Activated CD8-positive, alpha-beta memory T cell treated with anti-CD3 and anti-CD28 coated beads, Interleukin-2, amount 10 ng/mL, durations not matched to agents 7 days and 5 days (primary cell): ENCODE measurements around the gene LRP4. TPM values are rescaled to one million over a fixed set of nuclear protein-coding genes. Genes with fewer than 3 reads are reported as not detected.
A peak's percentile ranks its signal among the peaks of the same experiment; 100 is the strongest.
"Not testable (repeated sequence)": the region's sequence is repeated elsewhere in the genome, so short reads cannot be mapped to it uniquely, and the experiment has no call there.

ENCODE experiments used
- ATAC-seq: fragments of 150-1000 bp; cut with Tn5 transposase; one replicate; pipeline ENCODE4 v1.10.0; 2021; ENCODE audit warnings: moderate library complexity
- CTCF ChIA-PET: fragments of 350-600 bp; sonication (Branson Sonifier 250); formaldehyde crosslinking; loops from one replicate; lab custom pipeline; 2021; ENCODE audit warnings: antibody characterized with exemption; lab: Charles Lee
- DNase-seq: peaks from one replicate; pipeline ENCODE4 v3.0.0-alpha.2; 2020
- H3K27ac Mint-ChIP-seq: one replicate; pipeline ENCODE4 v1.8.0; 2021; ENCODE audit warnings: mild to moderate bottlenecking, mixed read lengths
- H3K27me3 Mint-ChIP-seq: one replicate; pipeline ENCODE4 v1.8.0; 2021; ENCODE audit warnings: mixed read lengths
- H3K36me3 Mint-ChIP-seq: one replicate; pipeline ENCODE4 v1.8.0; 2021; ENCODE audit warnings: mild to moderate bottlenecking, mixed read lengths
- H3K4me1 Mint-ChIP-seq: one replicate; pipeline ENCODE4 v1.8.0; 2021; ENCODE audit warnings: mixed read lengths
- H3K4me3 Mint-ChIP-seq: one replicate; pipeline ENCODE4 v1.8.0; 2021; ENCODE audit warnings: mild to moderate bottlenecking, moderate library complexity, mixed read lengths
- H3K9me3 Mint-ChIP-seq: one replicate; pipeline ENCODE4 v1.8.0; 2022; ENCODE audit warnings: low read depth, mixed read lengths
- total RNA-seq, 2 experiments: library from RNA; stranded (reverse); gene quantifications; one replicate each; pipeline ENCODE4 v1.2.3, GENCODE V29; 2021

LRP4 gene
- total RNA-seq, 2 experiments from 2014 or later = 0.12 to 0.16 TPM

DNA sequence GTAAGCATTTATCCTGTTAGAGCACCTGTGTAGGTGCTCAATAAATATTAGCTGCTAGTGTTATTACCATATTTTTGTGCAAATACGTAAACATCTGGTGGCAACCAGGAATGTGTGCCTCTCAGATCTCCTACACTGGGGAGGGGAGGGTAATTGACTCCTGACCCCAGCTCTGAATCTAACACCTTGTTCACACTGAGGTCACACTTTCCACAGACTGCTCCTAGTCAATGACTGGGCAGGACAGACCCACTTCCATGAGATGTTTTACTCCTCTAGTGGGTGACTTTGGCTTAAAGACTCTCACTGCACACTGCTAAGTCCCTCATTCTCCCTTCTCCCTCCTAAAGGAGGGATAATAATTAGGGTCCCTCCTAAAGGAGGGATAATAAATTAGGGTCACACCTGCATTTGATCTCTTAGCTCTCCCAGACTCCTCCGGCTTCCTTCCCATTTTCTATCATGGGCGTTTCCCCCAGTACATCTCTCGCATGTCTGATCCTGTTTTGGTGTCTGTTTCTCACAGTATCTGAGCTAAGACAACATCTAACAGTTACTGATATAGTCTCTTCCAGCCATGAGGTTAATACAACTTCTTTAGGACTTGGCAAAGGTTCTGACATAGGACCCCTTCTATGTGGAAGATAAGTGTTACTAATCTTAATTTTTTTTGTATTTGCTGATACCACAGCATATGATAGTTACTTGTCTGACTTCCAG is 26.2 kb upstream of the LRP4 start:
- DNase-seq (no peak), ATAC-seq (no peak)
- Mint-ChIP-seq H3K9me3 (no peaks in the 10 kb centered on the region), H3K27ac (no peak overlapping the region), H3K27me3 (no peaks in the 10 kb centered on the region), H3K4me1 (no peaks in the 10 kb centered on the region), H3K4me3 (no peak overlapping the region), H3K36me3 (peaks cover 2% of the 10 kb centered on the region)
- CTCF ChIA-PET = no interaction called here

DNA sequence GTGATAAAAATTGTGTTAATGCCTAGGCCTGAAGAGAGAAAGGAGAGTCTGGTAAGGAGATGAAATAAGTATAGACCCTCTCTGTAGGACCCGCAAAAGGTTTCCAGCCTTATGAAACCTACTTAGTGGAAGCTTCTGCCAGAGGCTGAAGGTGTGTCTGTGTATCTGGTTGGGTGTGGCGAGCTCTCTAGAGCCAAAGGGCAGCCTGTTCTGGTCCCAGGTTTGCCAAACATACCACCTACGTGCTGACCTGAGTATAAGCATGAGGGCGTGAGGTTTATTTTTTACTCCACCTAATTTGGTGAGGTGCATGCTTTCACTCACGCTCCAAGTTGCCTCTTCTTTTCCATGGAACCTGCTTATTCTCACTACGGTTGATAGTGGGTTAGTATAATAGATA is 23.8 kb upstream of the LRP4 start:
- no peak overlapping the region for H3K4me3 Mint-ChIP-seq
- CTCF ChIA-PET = interaction anchor here (0.9 kb wide), 1 partner anchor 25 kb away, joined by 3 read pairs; no protein-coding TSS in a partner anchor
- no peak for DNase-seq
- peaks cover 2% of the 10 kb centered on the region for H3K4me1 Mint-ChIP-seq
- no peak for ATAC-seq
- no peak overlapping the region for H3K27ac Mint-ChIP-seq
- H3K9me3 Mint-ChIP-seq = no peaks in the 10 kb centered on the region
- peaks cover 2% of the 10 kb centered on the region for H3K36me3 Mint-ChIP-seq
- H3K27me3 Mint-ChIP-seq = no peaks in the 10 kb centered on the region

DNA sequence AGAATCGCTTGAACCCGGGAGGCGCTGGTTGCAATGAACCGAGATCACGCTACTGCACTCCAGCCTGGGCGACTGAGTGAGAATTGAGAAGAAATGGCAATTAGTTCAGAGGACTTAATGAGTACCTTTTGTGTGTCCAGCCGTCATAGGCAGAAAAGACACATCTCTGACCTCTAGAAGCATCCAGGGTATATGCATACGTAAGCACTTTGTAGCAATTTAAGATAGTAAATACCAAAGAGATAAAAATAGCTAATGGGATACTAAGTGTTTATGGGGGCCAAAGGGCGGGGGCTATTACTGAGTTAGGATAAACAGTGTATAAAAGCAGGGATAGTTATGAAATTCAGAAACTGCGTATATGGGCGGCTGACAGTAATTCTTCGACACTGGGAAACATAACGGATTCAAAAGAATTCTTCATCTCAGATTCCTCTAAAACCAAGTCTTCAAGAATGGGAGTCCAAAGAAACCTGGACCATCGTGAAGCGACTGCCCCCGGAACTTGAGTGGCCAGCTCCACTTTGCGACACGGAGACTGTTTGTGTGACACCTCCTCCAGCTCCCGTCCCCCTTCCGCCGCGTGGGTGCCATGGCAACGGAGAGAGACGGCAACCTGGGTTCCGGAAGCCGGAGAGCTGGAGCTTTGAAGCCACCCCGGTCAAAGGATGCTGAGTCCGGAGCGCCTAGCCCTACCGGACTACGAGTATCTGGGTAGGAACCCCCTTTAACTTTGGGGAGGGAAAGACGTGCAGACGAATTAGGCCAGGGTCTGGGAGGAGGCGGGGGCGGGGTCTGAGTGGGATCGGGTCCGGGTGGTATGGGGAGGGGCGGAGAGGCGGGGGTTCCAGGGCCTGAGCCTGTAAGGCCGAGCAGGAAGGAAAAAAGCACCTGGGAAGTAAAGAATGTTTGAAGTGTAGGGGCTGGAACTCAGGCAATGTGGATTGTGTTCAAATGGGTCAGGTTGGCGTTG is 18.1 kb upstream of the LRP4 start, which contains the start of gene CSTPP1:
TSS of gene CSTPP1 (plus strand) at position 624 of the 973 bp plus-strand sequence. CDS start at position 669, 45 bp downstream.
- DNase-seq (peak; percentile 97), ATAC-seq (peak; percentile 97)
- H3K4me1 Mint-ChIP-seq = peaks cover 18% of the 10 kb centered on the region
- H3K27ac Mint-ChIP-seq = peak within 1 kb of the TSS; percentile 84
- CTCF ChIA-PET = interaction anchor here (0.6 to 2.7 kb wide), 9 partner anchors 17 to 405 kb away, joined by 3 to 12 read pairs (median 3); partner anchors contain the start of gene LRP4
- H3K27me3 Mint-ChIP-seq = peaks cover 7% of the 10 kb centered on the region
- H3K9me3 Mint-ChIP-seq = no peaks in the 10 kb centered on the region
- H3K36me3 Mint-ChIP-seq = peaks cover 2% of the 10 kb centered on the region
- H3K4me3 Mint-ChIP-seq = peak within 1 kb of the TSS; percentile 83

DNA sequence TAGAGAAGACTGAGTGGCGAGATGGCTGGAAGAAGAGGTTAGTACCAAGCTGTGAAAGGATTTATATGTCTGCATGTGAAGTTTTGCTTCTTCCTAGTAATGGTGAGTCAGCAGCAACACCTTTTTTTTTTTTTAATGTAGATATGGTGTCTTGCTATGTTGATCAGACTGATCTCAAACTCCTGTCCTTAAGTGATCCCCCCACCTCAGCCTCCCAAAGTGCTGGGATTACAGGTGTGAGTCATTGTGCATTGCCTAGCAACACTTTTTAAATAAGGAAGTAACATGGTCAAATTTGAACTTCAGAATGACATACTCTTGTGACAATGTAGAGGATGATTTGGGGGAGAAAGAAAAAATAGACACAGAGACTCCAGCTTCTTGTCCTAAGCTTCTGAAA is 11.7 kb upstream of the LRP4 start:
- no peaks in the 10 kb centered on the region for H3K9me3 Mint-ChIP-seq
- H3K27ac Mint-ChIP-seq = no peak overlapping the region
- peaks cover 9% of the 10 kb centered on the region for H3K4me1 Mint-ChIP-seq
- CTCF ChIA-PET = no interaction called here
- peak; percentile 42 for ATAC-seq
- H3K27me3 Mint-ChIP-seq = peaks cover 19% of the 10 kb centered on the region
- H3K36me3 Mint-ChIP-seq = peaks cover 1% of the 10 kb centered on the region
- H3K4me3 Mint-ChIP-seq = no peak overlapping the region
- DNase-seq = no peak

DNA sequence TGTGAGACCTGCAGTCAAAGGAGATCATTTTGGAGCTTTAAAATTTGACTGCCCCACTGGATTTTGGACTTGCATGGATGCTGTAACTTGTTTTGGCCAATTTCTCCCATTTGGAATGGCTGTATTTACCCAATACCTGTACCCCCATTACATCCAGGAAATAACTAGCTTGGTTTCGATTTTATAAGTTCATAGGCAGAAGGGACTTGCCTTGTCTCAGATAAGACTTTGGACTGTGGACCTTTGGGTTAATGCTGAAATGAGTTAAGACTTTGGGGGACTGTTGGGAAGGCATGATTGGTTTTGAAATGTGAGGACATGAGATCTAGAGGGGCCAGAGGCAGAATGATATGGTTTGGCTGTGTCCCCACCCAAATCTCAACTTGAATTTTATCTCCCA is 10.4 kb upstream of the LRP4 start:
- H3K36me3 Mint-ChIP-seq, ATAC-seq, DNase-seq, H3K9me3 Mint-ChIP-seq, H3K27ac Mint-ChIP-seq, H3K4me1 Mint-ChIP-seq, H3K4me3 Mint-ChIP-seq, CTCF ChIA-PET: not testable (repeated sequence)
- H3K27me3 Mint-ChIP-seq = peaks cover 19% of the 10 kb centered on the region

DNA sequence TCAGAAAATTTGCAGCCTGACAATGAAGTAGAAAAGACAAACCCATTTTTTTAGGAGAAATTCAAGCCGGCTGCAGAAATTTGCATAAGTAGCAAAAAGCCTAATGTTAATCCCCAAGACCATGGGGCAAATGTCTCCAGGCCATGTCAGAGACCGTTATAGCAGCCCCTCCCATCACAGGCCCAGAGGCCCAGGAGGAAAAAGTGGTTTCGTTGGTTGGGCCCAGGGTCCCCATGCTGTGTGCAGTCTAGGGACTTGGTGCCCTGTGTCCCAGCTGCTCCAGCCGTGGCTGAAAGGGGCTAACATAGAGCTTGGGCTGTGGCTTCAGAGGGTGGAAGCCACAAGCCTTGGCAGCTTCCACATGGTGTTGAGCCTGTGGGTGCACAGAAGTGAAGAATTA is 9.6 kb upstream of the LRP4 start:
- H3K27ac Mint-ChIP-seq, DNase-seq, CTCF ChIA-PET, ATAC-seq, H3K4me3 Mint-ChIP-seq, H3K36me3 Mint-ChIP-seq, H3K4me1 Mint-ChIP-seq, H3K9me3 Mint-ChIP-seq: not testable (repeated sequence)
- peaks cover 19% of the 10 kb centered on the region for H3K27me3 Mint-ChIP-seq

DNA sequence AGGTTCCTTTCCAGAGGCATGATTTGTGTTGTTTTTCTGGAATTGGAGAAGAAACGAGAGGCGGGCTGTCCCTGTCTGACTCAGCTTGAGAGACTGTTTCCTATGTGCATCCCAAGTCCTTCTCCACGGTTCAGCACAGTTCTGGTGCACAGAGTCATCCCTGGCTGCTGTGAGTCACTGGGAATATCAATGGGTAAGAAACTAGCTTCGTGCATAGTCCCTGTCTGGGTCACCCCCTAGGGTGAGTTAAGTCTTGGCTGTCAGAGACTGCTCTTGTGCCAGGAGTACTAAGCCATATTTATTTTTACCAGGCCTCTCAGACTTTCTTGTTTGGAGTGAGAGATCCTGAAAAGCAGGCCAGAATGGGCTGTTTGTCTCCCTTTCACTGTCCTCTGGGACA is 2.4 kb upstream of the LRP4 start:
- ATAC-seq (no peak), DNase-seq (no peak)
- Mint-ChIP-seq H3K27me3 (peaks cover 37% of the 10 kb centered on the region), H3K4me3 (no peak overlapping the region), H3K27ac (no peak overlapping the region), H3K4me1 (peaks cover 26% of the 10 kb centered on the region), H3K9me3 (no peaks in the 10 kb centered on the region), H3K36me3 (no peaks in the 10 kb centered on the region)
- CTCF ChIA-PET = interaction anchor here (0.7 to 3.1 kb wide), 6 partner anchors 32 to 295 kb away, joined by 3 to 26 read pairs (median 4); partner anchors contain the start of gene DDB2

DNA sequence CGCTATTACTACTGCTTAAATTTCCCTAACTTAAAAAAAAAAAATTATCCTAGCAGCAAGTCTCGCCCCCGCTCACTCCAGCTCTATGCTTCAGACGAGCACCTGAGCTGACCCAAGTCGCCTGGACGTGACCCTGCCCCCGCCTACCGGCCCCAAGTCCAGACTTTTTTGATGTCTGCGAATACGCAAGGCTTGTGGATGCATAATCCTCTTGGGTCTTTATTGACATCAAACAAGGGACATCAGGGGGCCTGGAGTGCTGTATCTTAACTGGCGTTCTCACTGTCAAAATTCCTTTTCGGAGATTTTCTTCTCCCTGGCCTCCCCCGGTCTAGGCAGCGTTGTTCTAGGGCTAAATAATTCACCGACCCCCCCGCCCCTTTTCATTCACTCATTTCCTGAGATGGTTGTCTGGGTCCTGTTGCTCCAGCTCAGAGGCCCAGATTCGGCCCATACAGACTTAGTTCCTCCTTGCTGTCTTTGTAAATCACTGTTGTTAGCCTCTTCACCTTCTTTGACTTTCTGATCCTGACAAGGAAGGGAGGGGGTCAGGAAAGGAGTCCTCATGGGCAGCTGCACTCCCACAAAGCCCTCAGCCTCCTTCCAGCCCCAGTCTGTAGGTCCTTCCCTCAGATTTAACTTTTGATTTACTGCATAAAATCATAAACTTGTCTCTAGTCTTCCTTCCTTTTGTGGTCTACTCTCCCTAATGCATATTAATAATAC is 601 bp upstream of the LRP4 start:
- ATAC-seq (no peak), DNase-seq (no peak)
- H3K9me3 Mint-ChIP-seq = no peaks in the 10 kb centered on the region
- no peak overlapping the region for H3K27ac Mint-ChIP-seq
- no peaks in the 10 kb centered on the region for H3K36me3 Mint-ChIP-seq
- peaks cover 51% of the 10 kb centered on the region for H3K27me3 Mint-ChIP-seq
- H3K4me3 Mint-ChIP-seq = peak overlapping the region; percentile 38
- CTCF ChIA-PET = interaction anchor here (0.9 to 3.1 kb wide), 5 partner anchors 17 to 251 kb away, joined by 3 to 26 read pairs (median 4); partner anchors contain the start of gene CSTPP1
- peaks cover 26% of the 10 kb centered on the region for H3K4me1 Mint-ChIP-seq

DNA sequence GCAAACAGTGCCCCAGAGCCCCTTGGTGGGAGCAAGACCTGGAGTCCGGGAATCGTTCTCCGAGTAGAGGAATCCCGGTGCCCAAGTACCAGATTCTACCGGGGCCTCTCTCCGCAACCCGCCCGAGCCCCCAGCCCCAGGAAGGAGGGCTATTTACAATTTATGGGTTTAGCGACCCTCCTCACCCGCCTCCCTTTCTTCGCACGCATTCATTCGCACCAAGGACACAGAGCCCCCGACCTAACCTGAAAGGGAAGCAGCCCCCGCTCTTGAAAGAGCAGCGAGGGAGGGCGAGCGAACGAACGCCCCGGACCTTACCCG is 628 bp downstream of the LRP4 start:
- ATAC-seq (no peak), DNase-seq (no peak)
- CTCF ChIA-PET = interaction anchor here (2.3 kb wide), 1 partner anchor 237 kb away, joined by 31 read pairs; no protein-coding TSS in a partner anchor
- no peaks in the 10 kb centered on the region for H3K36me3 Mint-ChIP-seq
- H3K9me3 Mint-ChIP-seq = no peaks in the 10 kb centered on the region
- no peak overlapping the region for H3K27ac Mint-ChIP-seq
- peaks cover 62% of the 10 kb centered on the region for H3K27me3 Mint-ChIP-seq
- peak overlapping the region; percentile 46 for H3K4me3 Mint-ChIP-seq
- H3K4me1 Mint-ChIP-seq = peaks cover 26% of the 10 kb centered on the region

DNA sequence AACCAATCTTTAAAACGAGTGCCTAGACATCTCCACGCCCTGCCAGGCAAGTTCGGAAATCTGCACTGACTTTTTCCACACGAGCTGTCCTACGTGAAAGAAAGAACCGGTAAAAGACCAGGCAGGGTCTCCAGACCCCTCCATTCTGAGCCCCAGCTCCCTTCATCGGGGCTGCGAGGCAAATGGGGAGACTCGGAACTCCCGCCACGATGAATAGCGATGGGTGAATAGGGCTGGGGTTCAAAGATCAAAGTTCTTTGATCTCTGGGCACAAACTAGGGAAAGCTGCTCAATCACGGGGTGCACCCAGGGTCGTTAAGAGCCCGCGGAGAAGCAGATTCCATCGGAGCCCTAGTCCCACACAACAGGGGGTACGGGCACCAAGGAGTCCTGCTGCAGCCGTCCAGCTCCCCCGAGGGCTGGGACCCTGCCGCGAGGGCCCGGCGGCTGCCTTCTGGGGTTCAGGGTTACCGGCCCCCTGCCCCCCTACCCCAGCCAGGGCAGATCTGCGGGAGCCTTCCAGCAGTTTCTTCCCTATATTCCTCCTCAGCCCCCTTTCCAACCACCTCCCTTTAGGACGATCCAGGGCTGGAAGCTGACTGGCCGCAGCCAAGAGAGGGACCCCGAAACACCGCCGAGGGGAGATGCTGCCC is 1.1 kb downstream of the LRP4 start:
- ATAC-seq (peak; percentile 21), DNase-seq (no peak)
- H3K27me3 Mint-ChIP-seq = peaks cover 67% of the 10 kb centered on the region
- no peaks in the 10 kb centered on the region for H3K36me3 Mint-ChIP-seq
- H3K9me3 Mint-ChIP-seq = no peaks in the 10 kb centered on the region
- CTCF ChIA-PET = interaction anchor here (0.7 to 2.3 kb wide), 6 partner anchors 14 to 1595 kb away, joined by 3 to 31 read pairs (median 3); partner anchors contain the start of gene CSTPP1
- H3K27ac Mint-ChIP-seq = no peak overlapping the region
- peak overlapping the region; percentile 46 for H3K4me3 Mint-ChIP-seq
- peaks cover 26% of the 10 kb centered on the region for H3K4me1 Mint-ChIP-seq

DNA sequence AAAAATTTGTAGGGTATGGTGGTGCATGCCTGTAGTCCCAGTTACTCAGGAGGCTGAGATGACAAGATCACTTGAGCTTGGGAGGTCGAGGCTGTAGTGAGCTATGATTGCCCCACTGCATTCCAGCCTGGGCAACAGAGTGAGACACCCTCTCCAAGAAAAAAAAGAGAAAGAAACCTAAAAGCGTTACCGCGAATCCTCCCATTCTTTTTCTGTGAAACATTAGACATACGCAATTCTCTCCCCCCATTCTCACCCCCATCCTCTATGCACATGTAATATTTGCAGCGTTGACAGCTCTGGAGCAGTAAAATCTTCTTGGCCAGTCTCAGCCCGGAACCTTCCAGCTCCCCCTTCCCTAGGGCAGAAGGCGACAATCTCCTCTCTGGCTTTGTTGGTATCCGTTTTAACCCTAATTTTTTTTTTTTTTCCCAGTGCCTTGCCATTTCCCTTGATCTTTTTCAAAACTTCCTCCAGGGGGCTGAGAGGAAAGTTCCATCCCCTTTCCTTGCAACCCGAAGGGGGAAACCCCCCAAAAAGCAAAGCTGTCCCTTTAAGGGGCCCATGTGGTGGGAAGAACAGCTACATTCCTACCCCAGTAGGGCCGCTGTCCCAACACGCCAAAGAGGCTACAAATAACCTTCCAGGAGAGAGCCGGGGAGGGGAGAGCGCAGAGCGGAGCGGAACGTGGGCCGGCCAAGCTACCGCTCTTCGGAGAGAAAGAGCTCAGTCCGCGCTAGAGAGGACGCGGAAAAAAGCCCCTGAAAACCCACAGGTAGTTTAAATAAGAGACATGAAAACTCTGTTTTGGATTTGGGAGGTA is 1.9 kb downstream of the LRP4 start:
- ATAC-seq (peak; percentile 11), DNase-seq (no peak)
- H3K4me1 Mint-ChIP-seq = peaks cover 26% of the 10 kb centered on the region
- no peaks in the 10 kb centered on the region for H3K36me3 Mint-ChIP-seq
- CTCF ChIA-PET = interaction anchor here (0.7 to 2.3 kb wide), 6 partner anchors 13 to 1594 kb away, joined by 3 to 31 read pairs (median 3); partner anchors contain the start of gene CSTPP1
- H3K27ac Mint-ChIP-seq = no peak overlapping the region
- H3K4me3 Mint-ChIP-seq = peak overlapping the region; percentile 44
- no peaks in the 10 kb centered on the region for H3K9me3 Mint-ChIP-seq
- H3K27me3 Mint-ChIP-seq = peaks cover 72% of the 10 kb centered on the region
